Measurements from ENCODE around the gene SLC7A4.

DNA sequence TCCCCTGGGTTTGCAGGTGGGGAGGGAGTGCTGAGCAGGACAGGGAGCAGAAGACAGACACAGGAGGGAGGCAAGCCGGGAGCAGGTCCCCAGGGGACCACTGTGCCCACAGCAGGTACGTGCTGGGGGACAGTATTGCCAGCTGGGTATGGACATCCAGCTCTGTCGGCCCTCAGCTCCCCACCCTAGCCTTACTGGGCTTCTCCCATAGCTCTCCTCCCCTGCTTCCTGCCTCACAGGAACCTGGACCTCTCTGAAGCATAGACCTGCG, 23.1 kb upstream of the SLC7A4 start:
- TF ChIP-seq EGR1 (IDR thresholded peaks at IDR 0.05; ENCODE audit: borderline replicate concordance, low read depth, low read length) (no peak), POLR2AphosphoS5 (IDR thresholded peaks at IDR 0.05; ENCODE audit: low read depth, low read length) (no peak), POLR2A (IDR thresholded peaks at IDR 0.05; ENCODE audit: control extremely low read depth in 1 of 2, low read depth in 2 of 2, low read length in 2 of 2) (no peak), EP300 (IDR thresholded peaks at IDR 0.05; ENCODE audit: borderline replicate concordance in 1 of 2, low read depth in 2 of 2, low read length in 2 of 2) (no peak)
- TF ChIP-seq, protein P1, sequence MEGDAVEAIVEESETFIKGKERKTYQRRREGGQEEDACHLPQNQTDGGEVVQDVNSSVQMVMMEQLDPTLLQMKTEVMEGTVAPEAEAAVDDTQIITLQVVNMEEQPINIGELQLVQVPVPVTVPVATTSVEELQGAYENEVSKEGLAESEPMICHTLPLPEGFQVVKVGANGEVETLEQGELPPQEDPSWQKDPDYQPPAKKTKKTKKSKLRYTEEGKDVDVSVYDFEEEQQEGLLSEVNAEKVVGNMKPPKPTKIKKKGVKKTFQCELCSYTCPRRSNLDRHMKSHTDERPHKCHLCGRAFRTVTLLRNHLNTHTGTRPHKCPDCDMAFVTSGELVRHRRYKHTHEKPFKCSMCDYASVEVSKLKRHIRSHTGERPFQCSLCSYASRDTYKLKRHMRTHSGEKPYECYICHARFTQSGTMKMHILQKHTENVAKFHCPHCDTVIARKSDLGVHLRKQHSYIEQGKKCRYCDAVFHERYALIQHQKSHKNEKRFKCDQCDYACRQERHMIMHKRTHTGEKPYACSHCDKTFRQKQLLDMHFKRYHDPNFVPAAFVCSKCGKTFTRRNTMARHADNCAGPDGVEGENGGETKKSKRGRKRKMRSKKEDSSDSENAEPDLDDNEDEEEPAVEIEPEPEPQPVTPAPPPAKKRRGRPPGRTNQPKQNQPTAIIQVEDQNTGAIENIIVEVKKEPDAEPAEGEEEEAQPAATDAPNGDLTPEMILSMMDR (IDR thresholded peaks at IDR 0.05; ENCODE audit: control extremely low read depth in 1 of 3, insufficient read depth in 1 of 3, low read depth in 1 of 3, low read length in 3 of 3): no peak

Measured in H1 (cell line).